Ovary (tissue), 9 donors: ENCODE data around the gene FERMT2. TPM values are rescaled to one million over a fixed set of nuclear protein-coding genes. Genes with fewer than 3 reads are reported as not detected.

ENCODE experiments used
- DNase-seq, 5 donors: peaks; one replicate each; pipeline ENCODE4 v3.0.0-alpha.2; 2019 to 2020
- H3K27ac ChIP-seq, 2 donors: fragments of 200-600 bp; one replicate each; pipeline versions ENCODE4 v1.5.1 to v1.8.0; 2019 to 2022
- H3K27me3 ChIP-seq: fragments of 200-600 bp; one replicate; pipeline ENCODE4 v1.8.0; 2022
- H3K36me3 ChIP-seq: fragments of 200-600 bp; sonication (generic); one replicate; pipeline ENCODE4 v1.5.1; 2019
- H3K4me1 ChIP-seq: one replicate; pipeline ENCODE4 v1.8.1; 2013; ENCODE audit warnings: mild to moderate bottlenecking, moderate library complexity; ENCODE audit not compliant: insufficient read depth
- H3K4me3 ChIP-seq: fragments of 200-600 bp; sonication (generic); one replicate; pipeline ENCODE4 v1.5.1; 2017
- H3K9me3 ChIP-seq, 2 donors: fragments of 200-600 bp in 1 of 2; sonication (generic) in 1 of 2; one replicate each; pipeline versions ENCODE4 v1.5.1 to v1.8.1; 2013 to 2019; ENCODE audit warnings: mild to moderate bottlenecking in 1 of 2, moderate library complexity in 1 of 2
- EP300 ChIP-seq: sonication (generic); formaldehyde crosslinking; IDR thresholded peaks from one replicate; pipeline ENCODE4 v1.6.1; 2017; ENCODE audit warnings: antibody characterized with exemption
- POLR2A ChIP-seq: fragments of 450-650 bp; IDR thresholded peaks from one replicate; pipeline ENCODE4 v1.6.1; 2017; ENCODE audit warnings: antibody characterized with exemption, mild to moderate bottlenecking, moderate library complexity
- WGBS, 3 donors: extraction: QIAGEN DNeasy Blood & Tissue Kit in 1 of 3; methylation state at CpG; one replicate each; pipeline versions ENCODE4 v1.1.5 to v1.1.7; 2013 to 2017; 5-methylcytosine and 5-hydroxymethylcytosine counted together
- intact Hi-C, 4 donors: fragments of 100-400 bp; cut with DNase I; formaldehyde crosslinking; loops; one replicate each; pipeline versions ENCODE4 v1.11.0 to v1.15.1; 2022 to 2023
- polyA plus RNA-seq, 2 donors: library from polyadenylated mRNA; stranded (reverse); fragments of 200-250 nt in 1 of 2; fragments of 350-450 nt in 1 of 2; fragmentation: Illumina TruSeq in 1 of 2; extraction: RNeasy Lipid Tissue Mini Kit (QIAGEN cat#74804) in 1 of 2; gene quantifications; one replicate each; pipeline ENCODE4 v1.2.3, GENCODE V29; 2013 to 2014
- total RNA-seq, 7 donors: library from RNA; depleted of rRNA in 2 of 7; stranded (reverse); fragments of >200 nt in 2 of 7; fragmentation: NEBNext Ultra II Directional in 3 of 7; extraction: Animal tissue kit (Norgen Biotek cat#: 25700) in 3 of 7; gene quantifications; one replicate each; pipeline versions ENCODE4 v1.1.0 to v1.2.4, GENCODE V29; 2016 to 2023
- TF ChIP-seq, protein P1 (sequence below), 3 donors: fragments of 450-650 bp in 2 of 3; fragments of 200-600 bp in 1 of 3; IDR thresholded peaks; one replicate each; pipeline versions ENCODE4 v1.5.1 to v1.8.0; 2016 to 2022; ENCODE audit warnings: antibody characterized with exemption in 3 of 3, mild to moderate bottlenecking in 1 of 3
- donor health status: DM: no; HTN: no; CAD: no; lungs with moderate emphysema.
- donor health status: DM: no; HTN: no; CAD: no.
- donor health status: Bipolar disorder and iron deficiency.
- donor health status: DM: yes; HTN: yes; CAD: no.
- donor health status: DM: no; HTN: no; CAD: no.
- donor health status: DM: yes; HTN: yes; CAD: no.

FERMT2 gene
- total and polyA plus RNA-seq, 9 donors: 64.3 to 138 (median 98.4) TPM

DNA sequence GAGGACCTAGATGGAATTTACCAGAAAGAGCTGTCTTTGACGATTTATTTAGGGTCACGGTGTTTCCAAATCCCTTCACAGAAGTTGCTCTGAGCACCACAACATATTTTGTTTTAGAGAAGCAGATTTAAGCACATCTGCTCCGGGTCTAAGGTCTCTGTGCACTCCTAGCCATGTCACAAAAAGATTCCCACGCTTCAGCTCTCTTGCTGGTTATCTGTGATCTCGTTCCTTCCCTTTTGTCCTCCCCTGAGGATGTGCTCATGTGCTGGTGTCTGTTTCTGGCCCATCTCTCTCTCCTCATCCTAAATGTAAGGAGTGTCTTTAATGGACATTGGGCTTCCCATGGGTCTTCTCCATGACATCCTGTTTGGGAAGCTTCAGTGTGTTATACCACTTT is 105.8 kb downstream of the FERMT2 start:
- Histone ChIP-seq H3K27me3 (no peaks in the 10 kb centered on the region), H3K27ac (peak overlapping the region; percentile 29 to 52), H3K9me3 (no peaks in the 10 kb centered on the region), H3K36me3 (no peaks in the 10 kb centered on the region), H3K4me3 (no peak overlapping the region), H3K4me1 (peaks cover 4% of the 10 kb centered on the region)
- intact Hi-C loops: no loop called here
- TF ChIP-seq, protein P1, sequence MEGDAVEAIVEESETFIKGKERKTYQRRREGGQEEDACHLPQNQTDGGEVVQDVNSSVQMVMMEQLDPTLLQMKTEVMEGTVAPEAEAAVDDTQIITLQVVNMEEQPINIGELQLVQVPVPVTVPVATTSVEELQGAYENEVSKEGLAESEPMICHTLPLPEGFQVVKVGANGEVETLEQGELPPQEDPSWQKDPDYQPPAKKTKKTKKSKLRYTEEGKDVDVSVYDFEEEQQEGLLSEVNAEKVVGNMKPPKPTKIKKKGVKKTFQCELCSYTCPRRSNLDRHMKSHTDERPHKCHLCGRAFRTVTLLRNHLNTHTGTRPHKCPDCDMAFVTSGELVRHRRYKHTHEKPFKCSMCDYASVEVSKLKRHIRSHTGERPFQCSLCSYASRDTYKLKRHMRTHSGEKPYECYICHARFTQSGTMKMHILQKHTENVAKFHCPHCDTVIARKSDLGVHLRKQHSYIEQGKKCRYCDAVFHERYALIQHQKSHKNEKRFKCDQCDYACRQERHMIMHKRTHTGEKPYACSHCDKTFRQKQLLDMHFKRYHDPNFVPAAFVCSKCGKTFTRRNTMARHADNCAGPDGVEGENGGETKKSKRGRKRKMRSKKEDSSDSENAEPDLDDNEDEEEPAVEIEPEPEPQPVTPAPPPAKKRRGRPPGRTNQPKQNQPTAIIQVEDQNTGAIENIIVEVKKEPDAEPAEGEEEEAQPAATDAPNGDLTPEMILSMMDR (IDR thresholded peaks at IDR 0.05): no peak
- TF ChIP-seq EP300: no peak
- no peak for TF ChIP-seq POLR2A
- no peak for DNase-seq
- WGBS, 3 donors: 18 to 37% (median 19%) methylated on average over 5 of the region's 5 CpGs

- Histone ChIP-seq H3K27me3 (no peaks in the 10 kb centered on the region), H3K27ac (peak overlapping the region; percentile 29 to 52), H3K9me3 (no peaks in the 10 kb centered on the region), H3K36me3 (no peaks in the 10 kb centered on the region), H3K4me3 (no peak overlapping the region), H3K4me1 (peaks cover 4% of the 10 kb centered on the region)
- DNase-seq: peak in 2 of 5 donors; percentile 16 to 45
- no peak for TF ChIP-seq POLR2A
- TF ChIP-seq, protein P1 (IDR thresholded peaks at IDR 0.05): no peak
- no peak for TF ChIP-seq EP300
- intact Hi-C loops: no loop called here
- WGBS, 3 donors: 13 to 25% (median 14%) methylated on average over 6 of the region's 6 CpGs
Measured at GRCh38 chr14:52844262-52845060, 106.4 kb downstream of the FERMT2 start.

- TF ChIP-seq, protein P1 (IDR thresholded peaks at IDR 0.05): no peak
- TF ChIP-seq POLR2A (no peak), EP300 (no peak)
- Histone ChIP-seq H3K27ac (no peak overlapping the region), H3K4me1 (peaks cover 4% of the 10 kb centered on the region), H3K27me3 (no peaks in the 10 kb centered on the region), H3K9me3 (no peaks in the 10 kb centered on the region), H3K36me3 (no peaks in the 10 kb centered on the region), H3K4me3 (no peak overlapping the region)
- intact Hi-C loops: no loop called here
- WGBS, 3 donors: 59 to 66% (median 62%) methylated on average over 3 of the region's 3 CpGs
- no peak for DNase-seq
Measured at GRCh38 chr14:52840877-52841276, 110.0 kb downstream of the FERMT2 start.

DNA sequence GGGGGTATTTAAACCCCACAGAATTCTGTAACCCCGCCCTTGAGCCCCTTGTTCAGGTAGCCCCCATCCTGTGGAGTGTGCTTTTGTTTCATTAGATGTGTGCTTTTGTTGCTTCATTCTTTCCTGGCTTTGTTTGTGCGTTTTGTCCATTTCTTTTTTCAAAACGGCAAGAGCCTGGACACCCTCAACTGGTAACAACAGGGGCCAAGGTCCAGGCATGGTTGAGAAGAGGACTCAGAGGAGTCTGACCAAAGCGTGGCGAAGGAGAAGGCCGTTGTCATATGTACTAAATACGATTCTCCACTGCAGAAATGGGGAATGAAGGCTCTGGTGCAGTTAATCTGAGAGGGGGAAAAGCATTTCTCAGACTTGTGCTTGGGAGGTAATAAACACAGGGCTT is 113.4 kb downstream of the FERMT2 start:
- intact Hi-C loops: no loop called here
- 92 to 93% (median 93%) methylated on average over 7 of the region's 7 CpGs for WGBS, 3 donors

More for the DNA sequence above, 113.4 kb downstream of the FERMT2 start:
- Histone ChIP-seq H3K36me3 (no peaks in the 10 kb centered on the region), H3K9me3 (no peaks in the 10 kb centered on the region), H3K27ac (no peak overlapping the region), H3K27me3 (no peaks in the 10 kb centered on the region), H3K4me3 (no peak overlapping the region), H3K4me1 (no peaks in the 10 kb centered on the region)
- TF ChIP-seq, protein P1 (IDR thresholded peaks at IDR 0.05): no peak
- TF ChIP-seq EP300: no peak
- no peak for DNase-seq
